Measurements from ENCODE around the gene TRIM47.
A peak's percentile ranks its signal among the peaks of the same experiment; 100 is the strongest.

The TRIM47 gene

DNA sequence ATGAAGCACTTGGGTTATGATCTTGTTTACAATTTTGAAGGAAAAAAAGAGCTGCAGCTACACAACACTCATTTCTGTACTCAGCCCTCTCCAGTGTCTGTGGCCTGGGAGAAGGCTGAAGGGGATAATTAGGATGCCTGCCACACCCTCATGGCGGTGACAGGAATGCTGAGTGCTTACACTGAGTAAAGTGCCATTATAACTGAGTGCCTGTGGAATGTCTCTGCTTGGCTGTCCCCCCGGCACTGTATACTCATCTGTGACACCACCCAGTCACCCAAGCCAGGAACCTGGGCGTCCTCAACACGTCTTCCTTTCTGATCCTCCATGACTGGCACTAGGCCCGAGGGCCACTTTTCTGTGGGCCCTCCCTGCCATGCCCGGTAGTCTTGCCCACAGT is 29.8 kb upstream of the TRIM47 start:
- peak; percentile 59 for DNase-seq (ENCODE audit: low read depth)
- H3K4me3 ChIP-seq (ENCODE audit: low read length): no peak overlapping the region
- TF ChIP-seq, protein P1, sequence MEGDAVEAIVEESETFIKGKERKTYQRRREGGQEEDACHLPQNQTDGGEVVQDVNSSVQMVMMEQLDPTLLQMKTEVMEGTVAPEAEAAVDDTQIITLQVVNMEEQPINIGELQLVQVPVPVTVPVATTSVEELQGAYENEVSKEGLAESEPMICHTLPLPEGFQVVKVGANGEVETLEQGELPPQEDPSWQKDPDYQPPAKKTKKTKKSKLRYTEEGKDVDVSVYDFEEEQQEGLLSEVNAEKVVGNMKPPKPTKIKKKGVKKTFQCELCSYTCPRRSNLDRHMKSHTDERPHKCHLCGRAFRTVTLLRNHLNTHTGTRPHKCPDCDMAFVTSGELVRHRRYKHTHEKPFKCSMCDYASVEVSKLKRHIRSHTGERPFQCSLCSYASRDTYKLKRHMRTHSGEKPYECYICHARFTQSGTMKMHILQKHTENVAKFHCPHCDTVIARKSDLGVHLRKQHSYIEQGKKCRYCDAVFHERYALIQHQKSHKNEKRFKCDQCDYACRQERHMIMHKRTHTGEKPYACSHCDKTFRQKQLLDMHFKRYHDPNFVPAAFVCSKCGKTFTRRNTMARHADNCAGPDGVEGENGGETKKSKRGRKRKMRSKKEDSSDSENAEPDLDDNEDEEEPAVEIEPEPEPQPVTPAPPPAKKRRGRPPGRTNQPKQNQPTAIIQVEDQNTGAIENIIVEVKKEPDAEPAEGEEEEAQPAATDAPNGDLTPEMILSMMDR (conservative IDR thresholded peaks at IDR 0.05; ENCODE audit: low read length): no peak

GRCh38 chr17:75906143-75906884 is 27.9 kb upstream of the TRIM47 start:
- DNase-seq (ENCODE audit: low read depth): no peak
- TF ChIP-seq, protein P1 (conservative IDR thresholded peaks at IDR 0.05; ENCODE audit: low read length): no peak
- H3K4me3 ChIP-seq (ENCODE audit: low read length): no peak overlapping the region

GRCh38 chr17:75904749-75905521 is 26.6 kb upstream of the TRIM47 start, which contains the start of gene MRPL38:
TSS of gene MRPL38 (minus strand) at chr17:75904884. CDS start at chr17:75904875, 9 bp downstream.
- peak within 1 kb of the TSS; percentile 77 for H3K4me3 ChIP-seq (ENCODE audit: low read length)
- peak; percentile 90 for DNase-seq (ENCODE audit: low read depth)
- TF ChIP-seq, protein P1 (conservative IDR thresholded peaks at IDR 0.05; ENCODE audit: low read length): peak; percentile 73

- TF ChIP-seq, protein P1 (conservative IDR thresholded peaks at IDR 0.05; ENCODE audit: low read length): no peak
- DNase-seq (ENCODE audit: low read depth): no peak
- no peak overlapping the region for H3K4me3 ChIP-seq (ENCODE audit: low read length)
These were observed 24.0 kb upstream of the TRIM47 start for GRCh38 chr17:75902406-75902805.

- no peak overlapping the region for H3K4me3 ChIP-seq (ENCODE audit: low read length)
- TF ChIP-seq, protein P1 (conservative IDR thresholded peaks at IDR 0.05; ENCODE audit: low read length): no peak
- DNase-seq (ENCODE audit: low read depth): no peak
These were observed 23.3 kb upstream of the TRIM47 start for GRCh38 chr17:75901727-75902126.

- TF ChIP-seq, protein P1 (conservative IDR thresholded peaks at IDR 0.05; ENCODE audit: low read length): no peak
- no peak overlapping the region for H3K4me3 ChIP-seq (ENCODE audit: low read length)
- no peak for DNase-seq (ENCODE audit: low read depth)
These were observed 22.5 kb upstream of the TRIM47 start for GRCh38 chr17:75900691-75901533.

Data from AG10803 (cell line).